Left lung (tissue), 10 donors: ENCODE data around the gene SRRM3. TPM values are rescaled to one million over a fixed set of nuclear protein-coding genes. Genes with fewer than 3 reads are reported as not detected.
"Not testable (repeated sequence)": the region's sequence is repeated elsewhere in the genome, so short reads cannot be mapped to it uniquely, and the experiment has no call there.

Experiments
- ATAC-seq: fragments of 200-7000 bp; cut with Tn5 transposase; one replicate; pipeline ENCODE4 v1.9.1; 2020; ENCODE audit warnings: moderate library complexity
- DNase-seq, 4 donors: peaks; one replicate each; pipeline ENCODE4 v3.0.0-alpha.2; 2013 to 2020
- H3K27ac ChIP-seq, 2 donors: fragments of 200-600 bp; sonication (generic) in 1 of 2; one replicate each; pipeline versions ENCODE4 v1.5.0 to v1.8.0; 2020 to 2021
- H3K27me3 ChIP-seq, 2 donors: fragments of 200-600 bp; sonication (generic) in 1 of 2; one replicate each; pipeline versions ENCODE4 v1.5.0 to v1.8.0; 2020 to 2021
- H3K36me3 ChIP-seq, 2 donors: fragments of 200-600 bp; sonication (generic) in 1 of 2; one replicate each; pipeline versions ENCODE4 v1.5.0 to v1.8.0; 2020 to 2021
- H3K4me1 ChIP-seq, 2 donors: fragments of 200-600 bp; one replicate each; pipeline ENCODE4 v1.8.0; 2021
- H3K4me3 ChIP-seq, 2 donors: fragments of 200-600 bp; sonication (generic) in 1 of 2; one replicate each; pipeline versions ENCODE4 v1.5.0 to v1.8.0; 2020 to 2021; ENCODE audit warnings: mild to moderate bottlenecking in 1 of 2
- H3K9me3 ChIP-seq, 2 donors: fragments of 200-600 bp; sonication (generic) in 1 of 2; one replicate each; pipeline versions ENCODE4 v1.5.0 to v1.8.0; 2020 to 2021
- CTCF ChIP-seq, 2 donors: fragments of 200-600 bp; sonication (generic) in 1 of 2; IDR thresholded peaks; one replicate each; pipeline versions ENCODE4 v1.5.0 to v1.8.0; 2021; ENCODE audit warnings: antibody characterized with exemption in 2 of 2
- intact Hi-C, 2 donors: fragments of 100-400 bp; cut with DNase I; formaldehyde crosslinking; loops; one replicate each; pipeline versions ENCODE4 v1.11.2 to v1.14.2; 2022
- polyA plus RNA-seq, 6 donors: library from polyadenylated mRNA; unstranded; fragments of 120-200 nt; gene quantifications; one replicate each; pipeline ENCODE4 v1.2.1, GENCODE V29; 2013; ENCODE audit not compliant: insufficient read length in 6 of 6
- total RNA-seq, 2 donors: library from RNA; stranded (reverse); fragmentation: NEBNext Ultra II Directional; extraction: Animal tissue kit (Norgen Biotek cat#: 25700); gene quantifications; one replicate each; pipeline ENCODE4 v1.2.1, GENCODE V29; 2021
- donor health status: DM: no; HTN: yes; CAD: no.
- donor health status: DM: no; HTN: no; CAD: no.

Gene SRRM3
- total and polyA plus RNA-seq, 8 donors: 0.27 to 2.0 (median 0.67) TPM

GRCh38 chr7:76223286-76223972, 21.7 kb downstream of the SRRM3 start:
- Histone ChIP-seq H3K4me3 (no peak overlapping the region), H3K9me3 (no peaks in the 10 kb centered on the region), H3K27ac (no peak overlapping the region), H3K4me1 (no peaks in the 10 kb centered on the region), H3K36me3 (no peaks in the 10 kb centered on the region), H3K27me3 (peaks cover 0 to 90% of the 10 kb centered on the region in 2 donors)
- ATAC-seq: no peak
- no peak for TF ChIP-seq CTCF (IDR thresholded peaks at IDR 0.05)
- intact Hi-C loops: no loop called here
- DNase-seq: no peak

GRCh38 chr7:76224695-76225094, 23.0 kb downstream of the SRRM3 start:
- DNase-seq: no peak
- no peak overlapping the region for H3K27ac ChIP-seq
- H3K4me1 ChIP-seq: no peaks in the 10 kb centered on the region
- no peak for TF ChIP-seq CTCF (IDR thresholded peaks at IDR 0.05)
- H3K4me3 ChIP-seq: no peak overlapping the region
- no peaks in the 10 kb centered on the region for H3K9me3 ChIP-seq
- intact Hi-C loops: no loop called here
- no peak for ATAC-seq
- peaks cover 0 to 90% of the 10 kb centered on the region in 2 donors for H3K27me3 ChIP-seq
- H3K36me3 ChIP-seq: no peaks in the 10 kb centered on the region

- intact Hi-C loops: no loop called here
- H3K4me1 ChIP-seq: no peaks in the 10 kb centered on the region
- no peaks in the 10 kb centered on the region for H3K36me3 ChIP-seq
- TF ChIP-seq CTCF (IDR thresholded peaks at IDR 0.05): no peak
- ATAC-seq (peak; percentile 55), DNase-seq (peak in 1 of 4 donors; percentile 55)
- H3K9me3 ChIP-seq: no peaks in the 10 kb centered on the region
- peaks cover 0 to 90% of the 10 kb centered on the region in 2 donors for H3K27me3 ChIP-seq
- no peak overlapping the region for H3K27ac ChIP-seq
- no peak overlapping the region for H3K4me3 ChIP-seq
Observed at GRCh38 chr7:76225379-76225778, 23.7 kb downstream of the SRRM3 start.

GRCh38 chr7:76225951-76226350, 24.3 kb downstream of the SRRM3 start:
- DNase-seq: no peak
- Histone ChIP-seq H3K27ac (no peak overlapping the region), H3K9me3 (no peaks in the 10 kb centered on the region), H3K4me1 (no peaks in the 10 kb centered on the region), H3K4me3 (no peak overlapping the region), H3K36me3 (no peaks in the 10 kb centered on the region), H3K27me3 (peaks cover 0 to 89% of the 10 kb centered on the region in 2 donors)
- ATAC-seq: no peak
- TF ChIP-seq CTCF (IDR thresholded peaks at IDR 0.05): no peak
- intact Hi-C loops: no loop called here

GRCh38 chr7:76226878-76227423, 25.3 kb downstream of the SRRM3 start:
- H3K4me3 ChIP-seq, H3K9me3 ChIP-seq, H3K4me1 ChIP-seq, ATAC-seq, DNase-seq, H3K36me3 ChIP-seq, intact Hi-C loops, H3K27ac ChIP-seq: not testable (repeated sequence)
- peaks cover 0 to 91% of the 10 kb centered on the region in 2 donors for H3K27me3 ChIP-seq
